ENCODE results near the gene MTHFSD. TPM values are rescaled to one million over a fixed set of nuclear protein-coding genes. Genes with fewer than 3 reads are reported as not detected.

The MTHFSD gene
- total RNA-seq, 2 donors from 2014 or later = 16.9 to 35.6 TPM

GRCh38 chr16:86514481-86515376 lies 40.3 kb downstream of the MTHFSD start:
- Histone ChIP-seq H3K36me3 (replicated peaks in 1 of 2; ENCODE audit: insufficient read depth in 1 of 2, low read depth in 2 of 2) (no peaks in the 10 kb centered on the region), H3K4me3 (no peak overlapping the region), H3K9me3 (no peaks in the 10 kb centered on the region), H3K27ac (no peak overlapping the region), H3K27me3 (no peaks in the 10 kb centered on the region), H3K4me1 (peaks cover 13% of the 10 kb centered on the region)
- intact Hi-C loops (cut with DNase I) = loop anchor here (5.0 kb wide), 1 partner anchor 442 kb away; no protein-coding TSS in a partner anchor
- DNase-seq (no peak), ATAC-seq (no peak)
- 9 to 18% methylated on average over 18 of the region's 18 CpGs for WGBS, 2 donors
- TF ChIP-seq POLR2A (IDR thresholded peaks at IDR 0.05) (no peak), CTCF (IDR thresholded peaks at IDR 0.05) (no peak)

- ATAC-seq = no peak
- Histone ChIP-seq H3K4me3 (no peak overlapping the region), H3K27ac (no peak overlapping the region), H3K27me3 (peaks cover 0 to 6% of the 10 kb centered on the region in 2 donors), H3K9me3 (no peaks in the 10 kb centered on the region), H3K36me3 (replicated peaks in 1 of 2; ENCODE audit: insufficient read depth in 1 of 2, low read depth in 2 of 2) (no peaks in the 10 kb centered on the region), H3K4me1 (peaks cover 23% of the 10 kb centered on the region)
- DNase-seq = no peak
- TF ChIP-seq POLR2A (IDR thresholded peaks at IDR 0.05) (no peak), CTCF (IDR thresholded peaks at IDR 0.05) (no peak)
- intact Hi-C loops (cut with DNase I) = no loop called here
- WGBS, 2 donors = 12 to 22% methylated on average over 35 of the region's 35 CpGs
Measured at GRCh38 chr16:86513471-86514277, 41.4 kb downstream of the MTHFSD start.

GRCh38 chr16:86512860-86513470 lies 42.1 kb downstream of the MTHFSD start:
- WGBS, 2 donors = 10 to 17% methylated on average over 13 to 29 of the region's 29 CpGs
- no peak for TF ChIP-seq POLR2A (IDR thresholded peaks at IDR 0.05)
- H3K4me1 ChIP-seq = peaks cover 30% of the 10 kb centered on the region
- H3K4me3 ChIP-seq = no peak overlapping the region
- H3K36me3 ChIP-seq (replicated peaks in 1 of 2; ENCODE audit: insufficient read depth in 1 of 2, low read depth in 2 of 2) = no peaks in the 10 kb centered on the region
- no peak overlapping the region for H3K27ac ChIP-seq
- no peak for ATAC-seq
- DNase-seq = no peak
- H3K9me3 ChIP-seq = no peaks in the 10 kb centered on the region
- intact Hi-C loops (cut with DNase I) = no loop called here
- peaks cover 0 to 13% of the 10 kb centered on the region in 2 donors for H3K27me3 ChIP-seq

DNA sequence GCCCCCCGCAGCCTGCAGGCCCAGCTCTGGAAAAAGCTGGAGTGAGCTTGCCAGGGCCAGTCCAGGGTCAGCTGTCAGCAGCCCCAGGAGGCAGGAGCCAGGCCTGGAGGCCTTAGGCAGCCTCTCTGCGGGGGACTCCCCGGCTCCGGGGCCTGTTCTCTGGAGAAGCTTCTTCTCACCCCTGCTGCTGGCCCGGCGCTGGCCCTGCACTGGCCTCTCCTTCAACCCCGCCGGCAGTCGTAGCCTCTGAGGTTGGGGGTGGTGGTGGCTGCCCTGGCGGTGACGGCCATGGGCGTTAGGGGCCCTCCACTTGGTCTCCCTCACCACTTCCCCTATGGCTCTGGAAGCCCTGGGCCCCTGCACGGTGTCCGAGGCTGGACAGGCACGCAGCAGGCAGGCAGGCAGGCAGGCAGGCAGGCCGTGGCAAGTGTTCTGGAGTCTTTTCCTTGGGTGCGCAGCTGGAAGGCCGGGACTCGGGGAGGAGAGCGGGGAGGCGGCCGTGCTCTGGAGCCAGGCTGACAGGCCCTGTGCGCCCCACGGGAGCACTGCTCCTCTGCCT lies 42.7 kb downstream of the MTHFSD start:
- intact Hi-C loops (cut with DNase I) = no loop called here
- ATAC-seq (no peak), DNase-seq (no peak)
- H3K36me3 ChIP-seq (replicated peaks in 1 of 2; ENCODE audit: insufficient read depth in 1 of 2, low read depth in 2 of 2) = no peaks in the 10 kb centered on the region
- TF ChIP-seq POLR2A (IDR thresholded peaks at IDR 0.05) = no peak
- no peak for TF ChIP-seq CTCF (IDR thresholded peaks at IDR 0.05)
- WGBS, 2 donors = 19 to 40% methylated on average over 3 to 22 of the region's 24 CpGs
- H3K4me1 ChIP-seq = peaks cover 30% of the 10 kb centered on the region
- no peak overlapping the region for H3K4me3 ChIP-seq
- H3K9me3 ChIP-seq = no peaks in the 10 kb centered on the region
- H3K27ac ChIP-seq = peak overlapping the region in 1 of 4 donors; percentile 6
- peaks cover 0 to 16% of the 10 kb centered on the region in 2 donors for H3K27me3 ChIP-seq
